GM12801 (cell line): ENCODE results near the gene SLC22A2.

Experiments used
- TF ChIP-seq, protein P1 (sequence below): IDR thresholded peaks from one replicate; pipeline ENCODE4 v1.5.1; 2011; ENCODE audit warnings: control low read depth; ENCODE audit not compliant: insufficient read length; ENCODE audit errors: extremely low read depth

The SLC22A2 gene

DNA sequence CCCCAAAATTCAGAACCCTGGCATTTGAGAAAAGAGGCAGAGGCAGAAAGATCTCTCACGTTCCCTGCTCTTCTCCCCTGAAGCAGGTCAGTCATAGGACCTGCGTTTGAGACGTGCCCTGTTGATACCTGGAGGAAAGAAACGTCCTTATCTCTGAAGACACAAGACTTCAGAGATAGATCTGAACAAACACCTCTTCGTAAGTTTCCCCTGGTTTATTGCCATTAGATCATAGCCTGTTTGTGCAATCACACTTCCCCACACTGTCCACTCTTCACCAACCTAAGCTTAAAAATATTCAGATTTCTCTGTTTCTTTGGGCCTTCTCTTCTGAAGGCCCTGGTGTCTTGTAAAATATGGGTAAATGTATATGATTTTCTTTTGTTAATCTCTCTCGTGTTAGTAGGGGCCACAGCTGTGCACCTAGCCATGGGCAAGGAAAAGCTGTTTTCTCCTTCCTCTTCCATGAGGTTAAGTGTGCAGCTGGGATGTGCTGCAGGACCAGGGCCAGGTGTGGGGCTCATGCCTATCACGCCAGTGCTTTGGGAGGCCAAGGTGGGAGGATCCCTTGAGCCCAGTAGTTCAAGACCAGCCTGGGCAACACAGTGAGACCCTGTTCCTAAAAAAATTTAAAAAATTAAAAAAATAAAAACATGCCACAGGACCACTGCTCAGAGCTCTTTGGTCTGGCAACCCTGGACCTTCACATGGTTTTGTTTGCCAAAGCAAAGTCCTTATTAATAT lies 4.7 kb upstream of the SLC22A2 start:
- TF ChIP-seq, protein P1, sequence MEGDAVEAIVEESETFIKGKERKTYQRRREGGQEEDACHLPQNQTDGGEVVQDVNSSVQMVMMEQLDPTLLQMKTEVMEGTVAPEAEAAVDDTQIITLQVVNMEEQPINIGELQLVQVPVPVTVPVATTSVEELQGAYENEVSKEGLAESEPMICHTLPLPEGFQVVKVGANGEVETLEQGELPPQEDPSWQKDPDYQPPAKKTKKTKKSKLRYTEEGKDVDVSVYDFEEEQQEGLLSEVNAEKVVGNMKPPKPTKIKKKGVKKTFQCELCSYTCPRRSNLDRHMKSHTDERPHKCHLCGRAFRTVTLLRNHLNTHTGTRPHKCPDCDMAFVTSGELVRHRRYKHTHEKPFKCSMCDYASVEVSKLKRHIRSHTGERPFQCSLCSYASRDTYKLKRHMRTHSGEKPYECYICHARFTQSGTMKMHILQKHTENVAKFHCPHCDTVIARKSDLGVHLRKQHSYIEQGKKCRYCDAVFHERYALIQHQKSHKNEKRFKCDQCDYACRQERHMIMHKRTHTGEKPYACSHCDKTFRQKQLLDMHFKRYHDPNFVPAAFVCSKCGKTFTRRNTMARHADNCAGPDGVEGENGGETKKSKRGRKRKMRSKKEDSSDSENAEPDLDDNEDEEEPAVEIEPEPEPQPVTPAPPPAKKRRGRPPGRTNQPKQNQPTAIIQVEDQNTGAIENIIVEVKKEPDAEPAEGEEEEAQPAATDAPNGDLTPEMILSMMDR = no peak

DNA sequence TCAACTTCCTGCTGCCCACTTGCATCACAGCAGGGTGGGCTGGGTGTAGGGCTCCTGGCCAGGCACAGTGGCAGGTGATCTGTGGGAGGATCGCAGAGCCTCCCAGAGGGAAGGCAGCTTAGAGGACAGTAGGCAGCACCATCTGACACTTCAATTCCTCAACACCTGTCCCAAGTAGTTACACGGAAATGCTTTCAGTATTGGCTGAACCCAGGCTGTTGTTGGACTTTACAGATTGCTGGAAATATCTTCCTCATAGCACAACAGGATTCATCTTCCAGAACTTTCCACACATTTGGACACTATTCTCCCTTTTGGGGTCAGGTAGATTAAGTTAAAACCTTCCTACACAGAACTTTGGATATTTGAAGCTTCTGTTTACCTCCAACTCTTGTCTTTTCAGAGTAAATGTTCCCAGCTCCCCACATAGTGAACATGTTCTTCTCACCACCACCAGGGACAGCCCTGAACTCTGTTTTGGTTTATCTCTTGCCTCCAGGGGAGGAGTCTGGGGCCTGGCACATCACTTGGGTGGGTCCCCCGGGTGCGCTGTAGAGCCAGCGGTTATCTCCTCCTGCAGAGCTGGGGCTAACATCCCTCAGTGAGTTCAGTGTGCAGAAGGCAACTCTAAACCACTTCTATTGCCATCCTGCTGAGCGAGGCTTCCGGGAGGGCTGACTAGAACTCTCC lies 3.5 kb upstream of the SLC22A2 start:
- TF ChIP-seq, protein P1 = no peak

DNA sequence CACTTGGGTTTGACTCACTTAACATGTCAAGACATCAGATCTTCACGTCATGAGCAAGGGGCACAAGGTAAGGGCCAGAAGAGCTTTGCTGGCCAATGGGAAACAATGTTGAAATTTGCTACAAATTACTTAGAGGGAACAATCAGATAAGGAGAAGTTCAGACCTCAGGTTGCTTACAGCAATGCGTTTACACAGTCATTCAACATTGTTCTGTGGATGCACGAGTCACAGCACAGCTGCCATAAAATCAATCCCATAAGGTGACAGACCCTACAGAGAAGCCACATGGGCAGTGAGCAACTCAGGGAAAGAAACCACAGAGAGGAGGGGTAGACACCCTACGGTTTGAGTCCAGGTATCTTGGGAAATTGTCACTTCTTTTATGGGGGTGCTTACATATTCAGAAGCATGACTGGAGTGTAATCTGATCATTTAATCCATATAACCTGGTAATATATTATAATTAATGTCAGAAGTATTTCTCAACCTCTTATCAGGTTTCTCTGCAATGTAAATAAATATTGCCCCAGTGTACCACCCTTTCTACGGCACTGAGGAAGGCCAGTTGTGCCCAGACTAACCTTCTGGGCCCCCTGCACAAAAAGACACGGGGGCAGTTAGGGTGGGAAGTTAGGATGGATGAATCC lies 2.3 kb upstream of the SLC22A2 start:
- TF ChIP-seq, protein P1 = no peak

DNA sequence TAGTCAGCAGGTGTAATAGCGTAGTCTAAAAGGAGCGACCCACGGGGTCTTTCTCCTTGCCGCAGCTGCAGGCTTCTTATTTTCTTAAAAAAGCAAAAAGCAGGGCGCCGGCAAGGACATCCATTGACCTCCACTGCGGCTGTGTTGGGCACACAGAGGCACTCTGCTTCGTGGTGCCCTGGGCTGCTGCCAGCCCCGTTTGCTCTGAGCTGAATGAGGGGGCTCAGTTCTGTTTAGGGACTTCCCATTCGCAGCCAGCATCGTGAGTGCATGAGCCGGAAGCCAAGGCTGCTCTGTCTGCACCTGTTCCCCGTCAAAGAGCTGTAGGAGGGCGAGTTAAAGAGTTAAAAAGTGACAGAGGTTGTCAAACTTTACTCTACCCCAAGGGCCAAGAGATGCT lies 1.7 kb upstream of the SLC22A2 start:
- TF ChIP-seq, protein P1 = no peak

DNA sequence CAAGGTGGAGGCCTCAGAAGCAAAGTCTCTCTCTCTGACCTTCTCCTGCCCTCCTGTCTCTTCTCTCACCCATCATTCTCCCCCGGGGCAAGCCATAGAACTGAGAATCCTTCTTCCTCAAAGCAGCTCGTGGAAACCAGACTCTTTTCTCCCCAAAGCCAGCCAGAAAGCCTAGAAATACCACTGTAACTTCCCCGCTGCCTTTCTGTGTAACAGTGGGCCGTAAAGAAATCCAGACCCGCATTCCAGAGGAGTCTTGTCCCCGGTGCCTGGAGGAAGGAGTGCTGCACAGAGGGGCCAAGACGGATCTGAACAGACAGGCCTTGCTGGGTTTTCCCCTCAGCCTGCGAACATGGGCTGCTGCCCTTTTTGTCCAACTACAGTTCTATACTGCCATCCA lies 977 bp upstream of the SLC22A2 start:
- TF ChIP-seq, protein P1 = no peak

DNA sequence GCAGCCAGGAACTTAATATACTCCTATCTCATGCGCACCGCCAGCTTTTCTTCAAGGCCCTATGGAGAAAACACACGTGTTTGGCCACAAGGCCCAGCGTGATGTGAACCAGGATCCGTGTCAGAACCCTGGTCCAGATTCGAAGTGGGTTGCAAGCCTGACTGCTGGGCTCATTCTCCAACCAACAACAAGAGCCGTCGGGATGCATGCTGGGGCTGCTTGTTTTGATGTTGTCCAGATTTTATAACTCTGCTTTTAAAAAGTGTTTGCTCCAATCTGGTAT lies 463 bp upstream of the SLC22A2 start:
- TF ChIP-seq, protein P1 = no peak

DNA sequence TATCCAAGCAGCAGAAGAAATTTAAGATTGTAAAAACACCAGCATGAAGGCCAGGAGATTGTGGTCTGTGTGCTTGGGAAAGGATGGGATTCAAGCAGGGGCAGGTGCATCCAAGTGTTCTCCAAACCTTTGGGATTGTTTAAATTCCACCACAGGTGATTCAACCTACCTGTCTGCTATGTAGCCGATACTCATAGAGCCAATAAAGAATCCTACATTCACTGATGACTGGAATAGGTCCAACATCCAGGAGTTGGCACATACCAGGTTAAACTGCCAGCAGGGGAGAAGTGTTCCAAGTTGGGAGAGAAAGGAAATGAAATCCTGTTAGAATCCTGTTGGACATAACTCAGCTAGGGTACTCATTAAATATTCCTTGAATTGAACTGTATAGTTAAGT lies 2.2 kb downstream of the SLC22A2 start:
- TF ChIP-seq, protein P1 = no peak
